ENCODE data around the gene C13orf46.

Gene C13orf46

GRCh38 chr13:113953561-113953960 is 20.3 kb downstream of the C13orf46 start:
- no peak for DNase-seq

- no peak for DNase-seq
Measured at GRCh38 chr13:113952983-113953520, 20.8 kb downstream of the C13orf46 start.

GRCh38 chr13:113952151-113952982 is 21.5 kb downstream of the C13orf46 start:
- no peak for DNase-seq

DNA sequence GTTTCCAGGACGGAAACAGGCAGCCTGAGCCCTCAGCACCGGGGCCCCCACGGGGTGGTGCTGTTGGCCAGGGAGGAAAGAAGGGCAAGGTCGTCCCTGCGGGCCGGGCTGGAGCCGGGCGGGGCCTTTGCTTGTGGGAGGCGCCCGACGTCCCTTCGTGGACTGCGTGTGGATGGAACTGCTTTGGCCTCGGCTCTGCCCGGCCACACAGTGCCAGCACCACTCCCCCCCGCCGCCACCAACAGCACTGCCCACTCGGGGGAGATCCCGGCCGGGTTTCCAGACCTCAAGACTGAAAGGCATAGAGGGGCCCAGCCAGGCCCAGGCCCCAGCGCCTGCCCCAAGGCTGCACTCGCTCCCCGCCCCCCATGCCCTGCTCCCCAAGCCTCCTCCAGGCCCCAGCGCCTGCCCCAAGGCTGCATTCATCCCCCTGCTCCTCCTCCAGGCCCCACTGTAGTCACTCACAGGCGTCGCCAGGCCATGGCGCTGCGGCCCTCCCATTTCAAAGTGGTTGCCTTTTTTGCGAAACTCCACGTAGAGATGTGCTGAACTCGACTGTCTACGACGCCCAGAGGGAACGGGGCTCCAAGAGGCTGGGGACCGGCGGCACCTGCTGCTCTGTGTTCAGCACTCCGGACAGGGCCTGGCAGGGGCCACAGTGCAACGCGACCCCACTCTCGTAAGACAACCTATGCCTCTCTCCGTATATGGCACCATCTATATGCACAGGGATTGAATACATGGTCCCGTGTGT is 22.5 kb downstream of the C13orf46 start:
- peak; percentile 71 for DNase-seq

DNA sequence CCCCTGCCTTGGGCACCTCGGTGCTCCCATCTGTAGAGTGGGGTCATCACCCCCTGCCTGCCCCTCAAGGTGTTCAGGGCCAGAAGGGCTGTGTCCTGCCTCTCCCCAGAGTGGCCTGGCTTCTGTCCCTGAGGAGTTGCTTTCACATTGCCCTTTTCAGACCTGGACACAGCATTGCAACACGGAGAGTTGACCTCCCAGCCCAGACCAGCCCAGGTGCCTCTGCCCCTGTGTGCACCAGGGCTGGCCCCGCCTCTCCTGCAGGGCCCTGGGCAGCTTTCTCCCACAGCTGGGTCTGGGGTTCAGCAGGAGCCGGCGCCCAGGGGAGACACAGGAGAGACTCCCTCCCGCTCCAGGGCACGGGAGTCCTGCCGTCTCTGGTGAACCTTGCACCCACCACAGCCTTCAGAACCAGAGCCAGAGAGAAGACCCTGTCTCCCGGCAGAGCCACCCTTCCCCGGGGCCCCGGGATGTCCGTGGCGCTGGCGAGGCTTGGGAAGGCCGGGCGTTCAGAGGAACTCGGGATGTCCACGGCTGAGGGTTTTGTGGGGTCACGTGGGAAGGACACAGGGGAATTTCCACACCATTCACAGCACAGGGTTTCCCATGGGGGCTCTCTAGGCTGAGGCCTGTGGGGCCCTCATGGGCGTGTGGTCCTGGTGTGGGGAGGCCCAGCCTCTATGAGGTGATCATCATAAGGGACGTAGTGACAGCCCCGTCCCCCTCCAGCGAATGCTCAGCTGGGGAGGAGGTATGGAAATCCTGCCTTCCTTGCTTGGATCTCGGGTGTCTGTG is 23.2 kb downstream of the C13orf46 start:
- DNase-seq: no peak

- DNase-seq: no peak
Measured at GRCh38 chr13:113949546-113949945, 24.3 kb downstream of the C13orf46 start.

GRCh38 chr13:113948034-113948742 is 25.7 kb downstream of the C13orf46 start:
- no peak for DNase-seq

GRCh38 chr13:113947311-113948033 is 26.4 kb downstream of the C13orf46 start:
- no peak for DNase-seq

GRCh38 chr13:113946409-113947181 is 27.3 kb downstream of the C13orf46 start:
- DNase-seq: no peak

DNA sequence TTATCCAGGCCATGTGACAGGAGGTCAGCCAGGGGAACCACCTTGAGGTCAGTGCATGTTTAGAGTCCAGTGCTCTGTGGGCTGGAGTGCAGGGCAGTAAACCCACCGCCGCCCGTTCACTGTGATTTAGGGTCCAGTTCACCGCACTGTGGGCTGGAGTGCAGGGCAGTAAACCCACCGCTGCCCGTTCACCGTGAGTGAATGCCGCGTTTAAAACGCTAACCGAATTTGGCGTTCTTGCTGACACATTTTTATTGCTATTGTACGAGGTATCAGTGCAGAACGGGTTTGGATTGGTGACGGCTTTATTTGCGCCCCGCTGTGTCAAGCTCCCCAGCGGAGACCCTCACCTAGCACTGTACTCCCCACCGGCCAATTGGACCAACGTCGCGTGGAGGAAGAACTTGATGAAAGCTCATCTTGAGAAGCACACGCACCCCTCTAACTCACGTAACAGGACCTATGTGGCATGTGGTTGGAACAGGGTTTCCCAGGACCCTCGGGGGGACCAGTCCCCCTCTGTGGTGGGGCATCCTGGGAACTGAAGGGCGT is 27.9 kb downstream of the C13orf46 start:
- no peak for DNase-seq

DNA sequence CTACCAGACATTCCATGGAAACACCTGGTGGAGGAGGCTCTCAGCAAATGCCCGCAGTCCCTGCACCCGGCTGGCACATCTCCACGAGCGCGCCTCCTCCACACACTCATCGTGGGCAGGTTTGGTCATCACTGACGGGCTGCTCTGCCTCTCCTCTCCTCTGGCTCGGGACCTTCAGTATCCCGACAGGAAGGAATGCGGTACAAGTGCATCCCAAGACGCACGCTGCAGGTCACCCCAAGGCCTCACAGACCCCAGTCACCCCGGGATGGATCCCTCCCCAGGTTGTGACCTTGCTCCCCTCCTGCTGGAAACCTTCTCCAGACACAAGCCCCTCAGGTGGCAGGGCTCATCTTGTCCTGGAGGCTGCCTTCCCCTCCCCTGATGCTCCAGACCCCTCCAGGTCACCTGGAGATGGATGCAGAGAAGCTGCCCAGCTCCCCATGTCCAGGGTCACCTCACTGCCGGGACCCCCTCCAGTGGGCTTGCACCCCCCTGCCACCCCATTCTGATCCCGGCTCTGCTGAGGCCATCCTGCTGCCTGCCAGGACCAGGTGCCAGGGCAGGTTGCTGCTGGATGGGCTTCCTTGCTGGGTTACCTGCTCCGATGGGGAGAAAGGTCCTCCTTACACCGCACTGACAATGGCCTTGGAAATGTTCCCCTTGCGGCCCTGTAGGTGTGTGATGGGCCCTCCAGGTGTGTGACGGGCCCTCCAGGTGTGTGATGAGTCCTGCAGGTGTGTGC is 29.9 kb downstream of the C13orf46 start:
- no peak for DNase-seq

DNA sequence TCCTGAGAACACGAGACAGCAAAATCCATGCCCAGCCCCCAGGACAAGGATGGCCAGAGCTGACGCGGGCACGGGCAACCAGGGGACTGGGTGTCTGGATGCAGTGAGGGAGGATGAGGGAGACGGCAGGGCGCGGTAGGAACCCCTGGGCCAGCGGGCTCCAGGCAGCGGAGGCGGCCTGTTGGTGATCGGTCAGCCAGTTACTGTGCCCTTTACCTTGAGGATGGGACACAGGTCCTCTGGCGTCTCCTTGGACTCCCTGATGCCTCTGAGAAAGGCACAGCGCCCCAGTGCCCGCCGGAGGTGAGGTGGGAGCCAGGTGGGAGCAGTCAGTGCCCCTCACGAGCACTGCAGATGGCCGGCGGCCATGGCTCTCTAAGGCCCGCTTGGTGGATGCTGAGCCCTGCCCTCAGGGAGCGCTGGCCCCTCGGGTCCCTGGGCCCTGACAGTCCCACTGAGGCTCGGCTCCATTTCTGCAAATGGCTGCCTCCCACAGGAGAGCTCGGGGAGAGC is 31.2 kb downstream of the C13orf46 start:
- DNase-seq: no peak

GRCh38 chr13:113941571-113942191 is 32.2 kb downstream of the C13orf46 start:
- no peak for DNase-seq

DNA sequence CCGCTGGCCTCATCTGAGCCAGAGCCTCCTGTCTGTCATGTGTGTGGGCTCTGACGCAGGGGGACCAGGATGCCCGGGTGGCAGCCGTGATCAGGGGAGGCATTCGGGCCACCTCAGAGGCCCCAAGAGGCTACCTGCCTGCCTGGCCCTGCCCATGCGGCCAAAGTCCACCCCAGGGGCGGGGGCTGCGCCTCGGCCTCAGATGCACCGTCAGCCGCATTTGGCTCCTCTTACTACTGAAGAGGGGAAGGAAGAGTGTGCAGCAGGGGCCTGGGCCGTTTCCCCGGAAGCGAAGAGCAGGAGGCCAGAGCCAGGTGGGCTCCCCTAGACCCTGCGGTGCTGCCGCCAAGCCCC is 34.0 kb downstream of the C13orf46 start:
- DNase-seq: no peak

DNA sequence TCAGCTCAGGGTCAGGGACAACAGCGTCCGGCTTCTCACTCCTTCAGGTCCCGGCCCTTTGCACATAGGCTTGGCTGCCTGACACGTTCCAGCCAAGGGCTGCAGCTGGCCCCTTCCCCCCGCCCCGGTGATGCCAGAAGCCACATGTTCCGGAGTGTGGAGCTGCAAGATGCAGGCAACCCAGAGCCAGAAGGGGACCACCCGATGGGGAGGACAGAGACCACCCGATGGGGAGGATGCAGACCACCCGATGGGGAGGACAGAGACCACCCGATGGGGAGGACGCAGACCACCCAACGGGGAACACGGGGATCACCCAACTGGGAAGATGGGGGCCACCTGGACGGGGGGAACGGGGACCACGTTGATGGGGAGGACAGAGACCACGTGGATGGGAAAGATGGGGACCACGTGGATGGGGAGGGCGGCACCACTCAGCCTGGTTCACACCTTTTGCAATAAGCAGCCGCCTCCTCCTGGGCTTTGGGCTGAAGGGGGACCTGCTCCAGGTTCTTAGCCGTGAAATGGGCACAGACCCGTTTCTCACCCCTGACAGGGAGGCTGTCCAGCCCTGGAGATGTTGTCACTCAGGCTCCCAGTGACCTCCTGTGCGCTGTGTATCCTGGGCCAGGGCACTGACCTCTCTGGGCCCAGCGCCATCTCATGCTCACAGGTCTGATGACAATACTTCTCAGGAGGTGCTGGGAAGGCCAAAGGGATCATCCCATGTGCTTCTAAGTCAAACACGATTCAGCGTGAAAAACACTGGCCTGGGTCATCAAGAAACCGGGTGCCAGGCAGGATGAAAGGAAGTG is 34.5 kb downstream of the C13orf46 start:
- no peak for DNase-seq

- DNase-seq: no peak
Measured at GRCh38 chr13:113938716-113939115, 35.2 kb downstream of the C13orf46 start.

- DNase-seq: no peak
Measured at GRCh38 chr13:113938246-113938645, 35.6 kb downstream of the C13orf46 start.

GRCh38 chr13:113937527-113938180 is 36.2 kb downstream of the C13orf46 start:
- DNase-seq: no peak
